HG02610 (cell line): Measurements from ENCODE around the gene TRIM65.
"Not testable (repeated sequence)": the region's sequence is repeated elsewhere in the genome, so short reads cannot be mapped to it uniquely, and the experiment has no call there.

Experiments
- ATAC-seq: cut with Tn5 transposase; IDR thresholded peaks from one replicate; pipeline ENCODE4 v1.9.1; 2021; ENCODE audit warnings: mild to moderate bottlenecking, moderate library complexity; ENCODE audit not compliant: unreplicated experiment

TRIM65 gene

GRCh38 chr17:75897160-75898019 lies 639 bp upstream of the TRIM65 start:
- no peak for ATAC-seq

- no peak for ATAC-seq
These were observed 1.2 kb downstream of the TRIM65 start for GRCh38 chr17:75895370-75896155.

- no peak for ATAC-seq
These were observed 2.6 kb downstream of the TRIM65 start for GRCh38 chr17:75894049-75894733.

- no peak for ATAC-seq
These were observed 3.3 kb downstream of the TRIM65 start for GRCh38 chr17:75893305-75894048.

- ATAC-seq = no peak
These were observed 4.1 kb downstream of the TRIM65 start for GRCh38 chr17:75892556-75893224.

- no peak for ATAC-seq
These were observed 4.9 kb downstream of the TRIM65 start for GRCh38 chr17:75891605-75892555.

GRCh38 chr17:75891022-75891604 lies 5.6 kb downstream of the TRIM65 start:
- ATAC-seq = no peak

GRCh38 chr17:75889454-75889853 lies 7.3 kb downstream of the TRIM65 start:
- ATAC-seq = no peak

GRCh38 chr17:75888484-75888883 lies 8.3 kb downstream of the TRIM65 start:
- ATAC-seq = no peak

GRCh38 chr17:75885860-75886259 lies 10.9 kb downstream of the TRIM65 start:
- ATAC-seq = not testable (repeated sequence)

GRCh38 chr17:75885431-75885830 lies 11.3 kb downstream of the TRIM65 start:
- no peak for ATAC-seq

GRCh38 chr17:75881678-75882454 lies 14.9 kb downstream of the TRIM65 start:
- ATAC-seq = no peak

GRCh38 chr17:75880266-75880665 lies 16.5 kb downstream of the TRIM65 start:
- ATAC-seq = no peak

- no peak for ATAC-seq
These were observed 18.4 kb downstream of the TRIM65 start, which contains the start of gene TRIM47 for GRCh38 chr17:75878174-75878998. TRIM47 (minus strand) TSS chr17:75878581; CDS start chr17:75878548, 33 bp downstream.

GRCh38 chr17:75877752-75878173 lies 19.0 kb downstream of the TRIM65 start:
- ATAC-seq = no peak

GRCh38 chr17:75876938-75877751 lies 19.6 kb downstream of the TRIM65 start:
- ATAC-seq = no peak
